Stimulated activated CD8-positive, alpha-beta memory T cell treated with anti-CD3 and anti-CD28 coated beads, Interleukin-15, amount 100 ng/mL, for 1 hour (primary cell): ENCODE results near the gene NAV2.
"Not testable (repeated sequence)": the region's sequence is repeated elsewhere in the genome, so short reads cannot be mapped to it uniquely, and the experiment has no call there.

Experiments
- DNase-seq: peaks from one replicate; pipeline ENCODE4 v3.0.0-alpha.2; 2020; ENCODE audit warnings: low read depth

The NAV2 gene

DNA sequence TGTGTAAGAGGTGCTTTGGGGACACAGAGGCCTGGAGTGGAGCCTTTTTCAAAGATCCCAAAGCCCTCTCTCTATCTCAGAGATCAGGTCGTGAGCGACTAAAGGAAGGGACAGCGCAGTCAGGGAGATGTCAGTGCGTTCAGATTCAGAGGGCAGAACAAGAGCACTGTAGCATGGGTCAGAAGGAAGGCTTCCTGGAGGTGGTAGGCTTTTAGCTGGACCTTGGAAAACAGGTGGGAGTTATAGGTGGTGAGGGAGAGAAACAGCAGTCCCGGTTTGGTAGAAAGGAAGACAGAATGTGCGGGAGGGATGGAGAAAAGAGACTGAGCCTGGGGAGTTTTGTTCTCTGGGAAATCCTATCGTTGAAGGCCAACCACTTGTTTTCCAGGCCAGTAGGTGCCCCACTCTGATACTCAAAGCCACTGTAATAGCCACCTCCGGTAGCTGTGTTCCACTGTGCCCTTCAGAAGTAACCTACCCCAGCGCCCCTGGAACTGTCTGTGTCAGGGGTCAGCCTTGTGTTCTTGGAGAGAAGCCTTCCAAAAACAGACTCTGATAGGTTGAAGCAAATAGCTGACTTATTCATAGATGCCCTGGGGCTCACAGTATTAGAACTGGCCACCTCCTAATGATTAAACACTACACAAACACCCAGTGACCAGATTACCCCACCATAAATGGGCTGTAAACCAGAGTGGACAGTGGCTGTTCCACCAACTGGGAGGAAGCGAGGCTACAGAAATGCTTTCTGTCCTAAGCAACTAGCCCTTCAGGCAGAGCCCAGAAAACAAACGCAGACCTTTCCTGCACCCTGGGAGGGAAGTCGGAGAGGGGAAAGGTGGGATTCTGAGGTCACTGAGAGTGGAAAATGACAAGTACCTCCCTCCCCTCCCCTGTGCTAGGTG is 289.9 kb downstream of the NAV2 start:
- no peak for DNase-seq

DNA sequence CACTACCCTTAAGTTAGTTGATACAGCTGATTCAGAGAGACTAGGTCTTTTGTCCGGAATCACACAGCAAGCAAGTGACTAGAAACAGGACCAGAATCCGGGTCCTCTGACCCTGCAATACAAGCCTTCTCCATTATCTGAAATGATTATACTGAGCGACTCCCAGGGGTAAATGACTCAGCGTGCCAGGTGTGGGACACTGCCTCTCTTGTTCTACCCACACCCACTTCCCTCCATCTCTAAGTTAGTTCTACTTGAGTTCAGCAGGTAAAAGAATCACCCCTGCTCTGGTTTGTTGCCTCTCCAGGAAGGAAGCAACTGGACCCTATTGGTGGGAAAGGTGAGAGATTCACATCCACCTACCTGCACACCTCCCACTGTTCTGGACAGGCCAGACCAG is 290.7 kb downstream of the NAV2 start:
- no peak for DNase-seq

DNA sequence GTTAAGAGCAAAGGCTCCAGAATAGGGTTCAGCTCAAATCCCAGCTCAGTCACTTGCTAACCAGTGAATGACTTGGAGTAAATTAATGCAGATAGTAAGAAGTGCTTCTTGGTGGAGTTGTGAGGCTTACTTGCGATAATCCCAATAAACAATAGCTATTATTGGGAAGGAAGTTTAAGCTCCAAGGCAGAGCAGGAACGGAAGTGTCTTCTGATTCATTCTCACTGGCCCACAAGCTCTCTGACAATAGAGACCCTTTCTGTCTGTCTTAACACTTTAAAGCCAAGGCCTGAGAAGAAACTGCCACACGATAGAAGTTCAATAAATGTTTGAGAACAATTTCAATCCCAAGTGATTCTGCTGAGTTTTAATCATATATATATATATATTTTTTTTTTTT is 292.2 kb downstream of the NAV2 start:
- no peak for DNase-seq

DNA sequence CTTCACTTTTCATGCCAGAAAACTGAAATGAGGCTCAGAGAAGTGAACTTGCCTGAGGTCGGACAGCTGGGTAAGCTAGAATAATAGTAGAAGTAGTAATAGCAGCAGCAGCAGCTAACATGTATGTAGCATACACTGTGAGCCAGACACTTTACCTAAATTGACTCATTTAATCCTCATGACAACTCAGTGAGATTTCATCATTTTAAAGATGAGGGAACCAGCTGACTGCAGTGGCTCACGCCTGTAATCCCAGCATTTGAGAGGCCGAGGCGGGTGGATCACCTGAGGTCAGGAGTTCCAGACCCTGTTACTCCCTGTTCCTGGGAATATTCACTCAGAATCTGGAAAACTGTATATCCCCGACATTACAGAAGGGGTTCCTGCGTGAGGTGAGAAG is 293.1 kb downstream of the NAV2 start:
- DNase-seq = no peak

DNA sequence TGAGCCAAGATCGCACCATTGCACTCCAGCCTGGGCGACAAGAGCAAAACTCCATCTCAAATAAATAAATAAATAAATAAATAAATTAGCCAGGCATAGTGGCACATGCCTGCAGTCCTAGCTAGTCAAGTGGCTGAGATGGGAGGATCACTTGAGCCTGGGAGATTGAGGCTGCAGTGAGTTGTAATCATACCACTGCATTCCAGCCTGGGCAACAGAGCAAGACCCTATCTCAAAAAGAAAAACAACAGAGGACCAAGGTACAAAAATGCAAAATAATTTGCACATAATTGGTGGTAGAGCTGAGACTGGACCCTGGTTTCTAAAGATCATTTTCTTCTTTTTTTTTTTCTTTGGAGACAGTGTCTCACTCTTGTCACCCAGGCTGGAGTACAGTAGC is 294.0 kb downstream of the NAV2 start:
- not testable (repeated sequence) for DNase-seq

DNA sequence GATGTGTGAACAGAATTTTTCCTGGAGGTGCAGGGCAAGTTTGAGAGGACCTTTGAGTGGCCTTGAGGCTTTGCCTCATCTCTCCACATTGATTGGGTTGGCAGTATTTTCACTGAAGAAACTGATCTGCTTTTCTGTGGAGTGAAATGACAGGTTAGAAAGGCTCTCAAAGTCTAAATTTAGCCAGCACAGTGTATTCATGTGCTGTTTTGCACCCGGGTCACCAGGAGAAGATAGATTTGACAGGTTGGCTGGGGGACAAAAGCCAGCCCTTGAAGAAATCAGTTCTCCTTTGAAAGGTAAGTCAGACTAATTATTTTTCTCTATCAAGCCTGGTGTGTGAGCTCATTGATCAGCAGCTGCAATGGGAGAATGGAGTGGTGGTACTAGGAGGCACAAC is 294.7 kb downstream of the NAV2 start:
- no peak for DNase-seq

DNA sequence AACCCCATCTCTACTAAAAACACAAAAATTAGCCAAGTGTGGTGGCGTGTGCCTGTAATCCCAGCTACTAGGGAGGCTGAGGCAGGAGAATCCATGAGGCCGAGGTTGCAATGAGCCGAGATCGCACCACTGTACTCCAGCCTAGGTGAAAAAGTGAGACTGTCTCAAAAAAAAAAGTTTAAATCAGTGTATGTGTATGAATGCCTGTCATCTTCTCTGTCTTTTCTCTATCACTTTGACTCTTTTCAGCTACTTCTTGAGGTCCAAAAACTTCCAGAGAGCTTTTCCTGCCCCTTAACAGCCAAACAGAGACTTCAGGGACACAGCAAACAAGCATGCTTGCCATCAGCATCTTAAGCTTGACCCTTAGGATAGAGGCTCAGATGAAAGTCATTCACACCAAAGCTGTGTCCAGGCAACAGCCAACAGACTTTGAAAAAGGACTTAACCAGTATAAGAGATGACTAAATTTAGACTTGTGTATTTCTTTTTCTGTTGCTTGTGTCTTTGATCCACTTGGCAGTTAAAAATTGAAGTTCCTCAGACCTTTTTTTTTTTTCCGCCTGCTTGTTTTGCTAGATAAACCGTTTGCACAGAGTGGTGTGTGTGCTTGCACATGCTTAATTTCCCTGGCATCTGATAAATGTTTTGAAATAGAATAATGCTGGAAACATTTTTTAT is 295.7 kb downstream of the NAV2 start:
- DNase-seq = no peak

DNA sequence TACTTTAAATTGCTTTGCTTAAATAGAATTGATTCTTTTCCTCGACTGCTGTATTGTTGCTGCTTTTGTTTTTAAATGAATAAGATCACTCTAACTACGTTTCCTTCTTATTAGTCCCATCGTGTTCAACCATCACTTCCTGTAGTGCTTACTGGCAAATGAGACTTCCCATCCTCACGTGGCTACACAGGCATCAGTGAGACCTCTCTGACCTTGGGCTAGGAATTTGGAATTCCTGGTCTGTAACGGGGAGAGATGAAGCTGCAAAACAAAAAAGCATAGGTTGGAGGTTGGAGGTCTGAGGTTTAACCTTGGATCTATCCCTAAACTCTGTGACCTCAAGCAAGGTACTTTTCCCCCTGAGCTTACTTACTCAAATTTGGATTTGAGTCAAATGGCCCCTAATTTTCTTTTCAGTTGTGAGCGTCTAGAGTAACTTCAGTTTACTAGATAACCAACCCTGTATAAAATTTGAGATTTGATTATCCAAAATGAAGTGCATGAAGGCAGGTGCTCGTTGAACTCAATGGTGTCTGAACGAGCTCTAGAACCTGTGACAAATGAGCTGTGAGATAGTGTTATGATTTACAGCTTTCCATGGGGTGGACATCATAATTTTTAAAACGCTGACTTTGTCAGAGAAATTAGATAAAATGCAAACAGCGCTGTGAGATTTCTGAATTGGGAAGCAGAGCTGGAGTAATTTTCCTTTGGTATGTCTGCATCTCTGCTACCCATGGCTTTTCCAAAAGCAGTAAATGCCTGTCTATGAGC is 296.4 kb downstream of the NAV2 start:
- DNase-seq = no peak

DNA sequence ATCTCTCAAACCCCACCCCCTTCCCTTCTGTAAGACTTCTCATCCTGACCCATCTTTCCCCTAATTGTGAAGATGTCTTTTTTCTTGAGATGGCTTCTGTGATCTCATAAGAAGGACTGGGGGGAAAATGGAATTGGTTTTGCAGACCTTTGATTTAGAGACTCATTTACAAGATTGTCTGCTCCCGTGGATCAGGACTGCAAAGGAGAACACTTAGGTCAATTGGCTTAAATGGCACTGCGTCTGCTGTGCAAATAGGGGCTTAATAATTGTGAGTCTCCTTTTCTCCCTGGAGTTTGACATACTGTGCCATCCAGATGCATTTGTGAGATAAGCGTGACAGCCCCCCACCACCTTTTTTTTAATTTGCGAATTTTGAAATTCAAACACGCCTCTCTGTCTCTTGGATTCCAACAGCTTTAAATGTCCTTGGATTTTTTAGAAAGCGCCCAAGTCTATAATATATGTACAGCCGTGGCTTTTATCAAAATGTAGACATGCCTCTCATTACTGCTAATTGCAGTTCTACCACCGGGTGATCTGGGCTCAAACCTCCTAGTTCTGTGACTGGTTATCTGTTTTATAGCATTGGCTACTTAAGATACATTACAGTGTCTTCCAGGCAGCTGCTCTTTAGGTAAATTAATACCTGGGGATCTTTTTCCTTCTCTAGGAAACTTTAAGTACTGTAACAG is 297.7 kb downstream of the NAV2 start:
- DNase-seq = no peak

DNA sequence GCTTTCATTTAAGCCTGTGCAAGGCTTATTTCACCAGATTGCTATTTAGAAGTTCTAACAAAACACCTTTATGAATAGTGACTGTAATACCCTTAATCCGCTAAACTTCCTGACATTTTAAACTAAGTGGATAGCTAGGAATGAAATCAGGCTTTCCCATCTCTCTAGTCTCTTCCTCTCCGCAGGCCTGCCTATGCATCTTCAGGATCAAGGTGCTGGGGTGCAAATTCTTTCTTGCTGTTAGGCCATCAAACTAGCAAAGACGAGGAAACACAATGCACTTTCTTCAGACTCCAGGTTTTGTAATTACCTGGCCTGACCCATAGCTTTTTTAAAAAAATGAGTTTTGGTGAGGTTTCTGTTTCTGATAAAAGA is 298.2 kb downstream of the NAV2 start:
- no peak for DNase-seq

DNA sequence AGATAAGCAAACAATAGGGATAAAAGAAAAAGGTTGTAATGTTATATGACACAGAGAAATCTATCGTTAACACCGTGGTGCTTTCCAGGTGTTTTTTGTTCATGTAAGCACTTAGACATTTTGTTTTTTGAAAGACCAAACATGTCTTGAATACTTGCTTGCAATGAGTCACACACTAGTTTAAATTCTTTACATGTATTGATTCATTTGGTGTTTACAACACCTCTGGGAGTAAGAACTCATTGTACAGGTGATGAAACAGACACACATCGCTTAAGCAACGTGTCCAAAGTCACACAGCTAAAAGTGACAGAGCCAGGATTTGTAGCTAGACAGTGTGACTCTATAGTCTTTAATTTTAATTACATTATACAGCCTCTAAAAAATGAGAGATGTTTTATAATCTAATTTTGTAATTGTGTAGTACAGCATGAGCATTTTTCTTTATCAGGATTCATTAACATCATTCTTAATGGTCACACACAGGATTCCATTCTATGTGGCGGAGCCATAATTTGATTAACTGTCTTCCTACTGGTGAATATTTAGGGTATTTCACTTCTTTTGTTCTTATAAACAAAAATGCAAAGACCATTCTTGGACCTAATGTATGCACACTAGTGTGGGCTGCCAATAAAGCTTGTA is 298.8 kb downstream of the NAV2 start:
- DNase-seq = no peak

DNA sequence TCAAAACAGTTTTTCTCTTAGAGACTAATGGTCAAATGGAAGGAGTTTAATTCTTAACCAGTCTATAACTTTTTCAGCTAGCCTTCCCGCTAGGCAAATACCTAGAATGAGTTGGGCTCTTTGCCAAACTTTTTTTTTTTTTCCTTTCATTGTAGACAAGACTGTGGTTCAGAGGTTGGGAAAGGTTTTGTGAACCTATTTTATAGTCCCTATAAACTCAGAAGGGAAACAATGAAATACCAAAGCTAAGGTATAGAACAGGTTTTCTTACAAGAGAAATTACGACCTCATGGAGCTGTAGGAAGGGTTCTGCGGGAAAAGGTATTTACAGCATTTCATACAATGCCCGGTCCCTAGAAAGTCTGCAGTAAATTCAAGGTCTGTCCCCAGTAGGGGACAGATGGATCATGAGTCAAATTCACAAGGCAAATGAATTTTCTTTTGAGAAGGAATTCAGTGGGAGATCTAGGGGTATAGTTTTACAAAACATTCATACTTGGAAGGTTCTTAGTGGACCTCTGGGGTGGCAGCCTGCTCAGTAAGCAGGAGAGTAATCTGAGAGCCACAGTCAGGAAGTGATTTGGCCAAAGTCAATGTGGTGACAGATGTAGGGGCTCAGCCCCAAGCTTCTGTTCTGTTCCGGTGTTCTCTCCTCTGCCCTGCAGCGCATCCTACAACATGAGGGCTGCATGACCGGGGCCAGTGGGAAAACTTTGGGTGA is 300.9 kb downstream of the NAV2 start:
- no peak for DNase-seq

DNA sequence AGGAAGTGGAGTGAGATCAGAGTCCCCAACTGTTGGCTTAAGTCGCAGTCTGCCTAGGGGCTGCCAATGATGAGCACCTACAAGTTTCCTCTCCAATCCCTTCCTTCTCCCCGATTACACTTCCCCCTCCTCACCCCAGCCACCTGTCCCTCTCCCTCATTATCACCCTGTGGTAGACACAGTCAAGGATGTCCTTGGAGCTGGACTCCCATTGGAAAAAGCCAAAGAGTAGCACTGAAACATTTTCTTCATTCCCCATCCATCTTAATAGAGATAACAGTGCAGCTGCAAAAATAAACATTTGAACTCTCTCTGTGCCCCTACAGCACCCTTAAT is 301.4 kb downstream of the NAV2 start:
- no peak for DNase-seq

DNA sequence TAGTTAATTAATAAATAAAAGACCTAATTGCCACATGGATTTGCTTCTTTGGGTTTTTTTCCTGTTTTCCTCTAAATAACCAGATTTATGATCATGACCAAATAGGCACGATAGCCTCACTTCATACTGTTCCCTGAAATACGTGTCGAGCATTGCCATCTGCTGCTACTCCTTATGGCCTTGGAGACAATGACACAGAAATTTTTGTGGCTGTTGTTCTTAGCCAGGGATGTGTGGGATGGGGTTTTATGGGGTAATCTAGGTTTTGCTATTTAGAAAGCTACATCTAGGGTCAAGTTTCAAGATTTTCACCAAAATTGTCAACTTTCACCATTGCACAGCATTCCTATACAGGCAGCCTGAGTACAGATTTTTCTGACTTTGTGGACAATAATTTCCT is 302.5 kb downstream of the NAV2 start:
- DNase-seq = no peak

DNA sequence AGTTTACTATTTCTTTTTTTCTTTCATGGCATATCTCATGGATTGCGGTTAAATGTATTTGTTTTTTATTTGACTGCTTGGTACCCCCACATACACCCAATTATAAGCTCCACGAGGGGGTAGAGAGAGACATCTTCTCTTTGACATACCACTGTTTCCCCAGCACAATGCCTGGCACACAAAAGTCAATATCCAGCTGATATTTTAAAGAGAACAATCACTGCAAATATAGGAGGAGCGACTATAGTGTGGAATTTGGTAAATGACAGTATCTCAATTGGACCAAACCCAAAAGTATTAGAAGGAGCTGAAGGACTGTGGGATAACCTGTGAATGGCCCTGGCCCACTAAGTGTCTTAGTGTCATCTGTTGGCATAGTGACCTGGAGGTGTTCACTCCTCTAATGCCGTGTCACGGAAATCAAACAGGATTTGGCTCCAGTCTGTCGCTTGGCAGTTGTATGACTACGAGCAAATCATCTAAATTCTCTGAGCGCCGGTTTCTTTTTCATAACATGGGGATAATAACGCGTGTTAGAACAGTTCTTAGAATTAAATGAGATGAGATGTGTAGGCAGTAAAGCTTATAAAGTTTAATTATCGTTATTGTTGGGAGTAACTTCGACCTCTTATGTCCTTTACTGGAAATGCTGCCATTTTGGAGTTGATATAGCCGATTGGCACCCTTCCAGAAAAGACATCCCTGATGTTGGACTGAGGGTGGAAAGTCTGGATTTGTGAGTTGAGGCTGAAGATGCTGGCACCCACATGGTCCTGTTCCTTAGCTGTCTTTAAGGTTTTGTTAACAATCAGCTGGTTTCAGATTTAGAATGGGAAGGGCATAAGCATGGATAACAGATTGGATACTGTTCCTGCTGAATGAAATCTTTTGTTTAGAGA is 303.1 kb downstream of the NAV2 start:
- DNase-seq = no peak

DNA sequence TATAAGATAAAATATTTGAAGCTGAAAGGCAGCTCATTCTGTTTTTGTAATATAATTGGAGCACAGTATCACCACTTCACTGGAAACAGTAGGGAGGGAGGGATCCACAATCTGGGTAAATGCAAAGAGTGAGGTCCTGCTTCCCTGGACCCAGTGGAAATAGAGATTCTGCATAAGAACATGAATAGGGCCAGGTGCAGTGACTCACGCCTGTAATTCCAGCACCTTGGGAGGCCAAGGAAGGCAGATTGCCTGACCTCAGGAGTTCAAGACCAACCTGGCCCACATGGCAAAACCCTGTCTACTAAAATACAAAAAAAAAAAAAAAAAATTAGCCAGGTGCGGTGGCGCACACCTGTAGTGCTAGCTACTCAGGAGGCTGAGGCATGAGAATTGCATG is 303.9 kb downstream of the NAV2 start:
- no peak for DNase-seq

DNA sequence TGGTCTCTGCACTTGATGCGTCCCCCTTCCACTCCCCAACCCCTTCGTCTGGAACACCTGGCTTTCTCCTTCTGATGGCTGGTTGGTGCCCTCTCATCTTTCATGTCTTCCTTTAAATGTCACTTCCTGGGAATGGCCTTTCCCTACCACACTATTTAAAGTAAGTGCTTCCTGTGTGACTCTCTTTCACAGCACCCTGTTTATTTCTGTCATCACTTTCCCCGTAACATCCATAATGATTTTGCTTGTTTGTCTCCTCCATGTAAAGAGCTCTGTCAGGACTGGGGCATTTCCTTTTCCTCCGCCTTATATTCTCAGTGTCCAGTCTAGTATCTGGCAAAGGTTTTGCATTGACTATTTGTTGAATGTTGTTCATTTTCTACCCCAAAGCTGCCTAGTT is 304.7 kb downstream of the NAV2 start:
- DNase-seq = no peak

DNA sequence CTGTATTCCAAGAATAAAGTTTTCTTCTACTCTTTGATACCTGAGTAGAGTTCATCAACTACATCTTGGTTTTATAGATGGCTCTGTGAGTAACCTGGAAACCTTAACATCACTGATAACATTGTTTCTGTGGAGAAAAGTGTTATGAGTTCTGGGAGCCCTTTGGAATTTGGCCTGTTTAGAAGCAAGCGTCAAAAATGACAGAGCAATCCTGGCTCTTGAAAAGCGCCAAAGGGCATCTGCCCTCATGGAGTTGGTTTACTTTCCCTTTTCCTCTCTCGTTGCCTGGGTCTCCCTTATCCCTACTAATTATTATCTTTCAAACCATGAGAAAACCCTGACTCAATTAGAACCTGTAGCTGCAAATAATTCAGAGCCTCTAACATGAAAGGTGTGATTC is 307.6 kb downstream of the NAV2 start:
- no peak for DNase-seq

DNA sequence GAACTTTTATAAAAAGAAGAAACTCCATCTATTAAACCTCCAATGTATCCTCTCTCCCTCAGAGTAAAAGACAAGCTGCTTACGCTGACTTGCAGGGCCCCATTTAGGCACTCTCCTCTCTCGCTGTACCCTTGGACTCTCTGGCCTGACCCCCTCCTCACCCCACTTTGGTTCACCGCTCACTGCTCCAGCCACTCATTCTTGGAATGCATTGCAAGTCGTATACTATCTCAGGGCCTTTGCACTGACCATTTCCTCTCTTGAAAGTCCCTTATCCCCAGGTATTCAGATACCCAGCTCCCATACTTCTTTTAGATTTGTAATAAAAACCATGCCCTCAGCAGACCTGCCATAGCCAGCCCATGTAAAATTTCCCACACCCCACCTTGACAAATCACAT is 308.1 kb downstream of the NAV2 start:
- DNase-seq = no peak

DNA sequence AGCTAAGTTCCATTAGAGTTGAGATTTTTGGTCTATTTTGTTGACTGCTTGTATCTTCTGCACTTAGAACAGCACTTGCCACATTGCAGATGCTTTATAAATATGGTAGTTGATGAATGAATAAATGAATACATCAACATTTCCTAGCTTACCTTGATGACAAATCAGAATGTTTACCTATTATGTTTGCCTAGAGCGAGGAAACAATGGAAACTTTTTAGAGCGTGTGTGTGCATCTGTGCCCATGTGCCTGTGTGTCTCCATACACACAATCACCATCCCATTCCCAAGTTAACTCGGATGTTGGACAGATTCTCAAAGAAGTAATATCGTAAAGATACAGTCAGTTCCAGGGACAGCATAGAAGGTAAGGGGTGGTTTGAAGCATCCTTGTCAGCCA is 308.6 kb downstream of the NAV2 start:
- no peak for DNase-seq
